CD4-positive, alpha-beta T cell (primary cell): ENCODE measurements around the gene RTRAF. TPM values are rescaled to one million over a fixed set of nuclear protein-coding genes. Genes with fewer than 3 reads are reported as not detected.

ENCODE experiments used
- ATAC-seq: fragments of 200-7000 bp; cut with Tn5 transposase; one replicate; pipeline ENCODE4 v1.10.0; 2022; ENCODE audit warnings: mild to moderate bottlenecking; ENCODE audit not compliant: poor library complexity
- CTCF ChIA-PET: fragments of 350-600 bp; sonication (Branson Sonifier 250); formaldehyde crosslinking; loops from one replicate; lab custom pipeline; 2021; ENCODE audit warnings: antibody characterized with exemption, inconsistent platforms; lab: Charles Lee
- POLR2A ChIA-PET: fragments of 350-600 bp; sonication (Branson Sonifier 250); formaldehyde crosslinking; loops from one replicate; lab custom pipeline; 2021; ENCODE audit warnings: antibody characterized with exemption, inconsistent platforms; lab: Charles Lee
- DNase-seq, 14 experiments: peaks; one replicate each; pipeline ENCODE4 v3.0.0-alpha.2; 2013 to 2020; ENCODE audit warnings: mixed read lengths in 2 of 14
- H3K27ac ChIP-seq, 2 donors: one replicate each; pipeline versions ENCODE4 v1.5.1 to v1.7.0; 2013; ENCODE audit warnings: low read length in 2 of 2, low read depth in 1 of 2, mild to moderate bottlenecking in 1 of 2
- H3K27me3 ChIP-seq, 2 experiments: 1 replicate in 1 of 2; 2 replicates in 1 of 2; pipeline versions ENCODE4 v1.6.1 to v1.7.0; 2013; ENCODE audit warnings: low read length in 2 of 2, control low read depth in 1 of 2, mild to moderate bottlenecking in 1 of 2, moderate library complexity in 1 of 2; ENCODE audit not compliant: insufficient read depth in 2 of 2, control insufficient read depth in 1 of 2
- H3K36me3 ChIP-seq: one replicate; pipeline ENCODE4 v1.6.1; 2013; ENCODE audit warnings: low read length, control low read depth; ENCODE audit not compliant: insufficient read depth
- H3K4me1 ChIP-seq: one replicate; pipeline ENCODE4 v1.6.1; 2013; ENCODE audit warnings: low read length, control low read depth; ENCODE audit not compliant: insufficient read depth
- H3K4me3 ChIP-seq: one replicate; pipeline ENCODE4 v1.5.1; 2013; ENCODE audit warnings: mild to moderate bottlenecking, low read length, moderate library complexity
- H3K9me3 ChIP-seq, 2 experiments: 1 replicate in 1 of 2; 2 replicates in 1 of 2; pipeline versions ENCODE4 v1.6.1 to v1.7.0; 2013; ENCODE audit warnings: low read length in 2 of 2, mild to moderate bottlenecking in 2 of 2, control low read depth in 1 of 2, moderate library complexity in 1 of 2; ENCODE audit not compliant: control insufficient read depth in 1 of 2, insufficient read depth in 1 of 2
- H3K27ac Mint-ChIP-seq: one replicate; pipeline ENCODE4 v1.8.0; 2020; ENCODE audit warnings: mixed read lengths
- H3K27me3 Mint-ChIP-seq: one replicate; pipeline ENCODE4 v1.8.0; 2021; ENCODE audit warnings: mixed read lengths
- H3K36me3 Mint-ChIP-seq: one replicate; pipeline ENCODE4 v1.8.0; 2021; ENCODE audit warnings: low read depth, mixed read lengths
- H3K4me1 Mint-ChIP-seq: one replicate; pipeline ENCODE4 v1.8.0; 2021; ENCODE audit warnings: low read depth, mixed read lengths
- H3K4me3 Mint-ChIP-seq: one replicate; pipeline ENCODE4 v1.8.0; 2020; ENCODE audit warnings: mild to moderate bottlenecking, mixed read lengths
- H3K9me3 Mint-ChIP-seq: one replicate; pipeline ENCODE4 v1.8.0; 2020; ENCODE audit warnings: mixed read lengths
- intact Hi-C, 2 experiments: fragments of 100-400 bp; cut with DNase I in 1 of 2; cut with micrococcal nuclease in 1 of 2; formaldehyde crosslinking; loops; one replicate each; pipeline versions ENCODE4 v1.15.1 to v1.9.0; 2023 to 2025; cut with DNase I, micrococcal nuclease
- total RNA-seq, 174 experiments: library from RNA in 2 of 174; stranded (reverse) in 2 of 174; gene quantifications; one replicate each; pipeline ENCODE4 v1.2.3 and lab custom pipeline; 2021 to 2026
- TF ChIP-seq, protein P1 (sequence below): fragments of 200-600 bp; IDR thresholded peaks from one replicate; pipeline ENCODE4 v1.8.0; 2022; ENCODE audit warnings: antibody characterized with exemption, mild to moderate bottlenecking

RTRAF gene
- total RNA-seq, 2 experiments from 2014 or later = 155 to 157 TPM

DNA sequence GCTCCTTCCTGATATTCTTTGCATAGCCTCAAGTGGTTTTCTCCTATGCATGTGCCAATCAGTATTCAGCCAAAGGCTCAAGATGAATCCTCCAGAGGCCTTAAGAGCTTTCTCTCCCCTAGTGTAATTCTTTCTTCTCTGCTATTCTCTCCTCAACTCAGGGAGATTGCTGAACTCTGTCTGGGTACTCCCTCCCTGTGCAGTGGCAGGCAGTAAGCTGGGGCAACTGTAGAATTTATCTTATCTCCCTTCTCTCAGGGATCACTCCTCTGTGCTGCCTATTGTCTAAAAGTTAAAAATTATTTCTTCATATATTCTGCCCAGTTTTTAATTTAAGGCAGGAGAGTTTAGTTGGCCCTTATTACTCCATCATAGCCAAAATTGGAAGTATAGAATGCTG is 28.5 kb upstream of the RTRAF start:
- peaks cover 18% of the 10 kb centered on the region for H3K9me3 Mint-ChIP-seq
- no peaks in the 10 kb centered on the region for H3K27me3 ChIP-seq
- H3K4me1 ChIP-seq = peaks cover 4% of the 10 kb centered on the region
- no peaks in the 10 kb centered on the region for H3K27me3 Mint-ChIP-seq
- peaks cover 60% of the 10 kb centered on the region for H3K4me1 Mint-ChIP-seq
- ChIA-PET CTCF (no interaction called here), POLR2A (no interaction called here)
- peak overlapping the region; percentile 90 for H3K27ac Mint-ChIP-seq
- intact Hi-C loops = loop anchor here in 1 of 2 experiments (5.0 kb wide), 1 partner anchor 114 kb away; no protein-coding TSS in a partner anchor
- H3K36me3 Mint-ChIP-seq = peaks cover 95% of the 10 kb centered on the region
- H3K27ac ChIP-seq = no peak overlapping the region
- no peak overlapping the region for H3K4me3 ChIP-seq
- H3K9me3 ChIP-seq = peaks cover 0 to 20% of the 10 kb centered on the region in 2 experiments
- peaks cover 78% of the 10 kb centered on the region for H3K36me3 ChIP-seq
- H3K4me3 Mint-ChIP-seq = no peak overlapping the region
- no peak for DNase-seq
- TF ChIP-seq, protein P1, sequence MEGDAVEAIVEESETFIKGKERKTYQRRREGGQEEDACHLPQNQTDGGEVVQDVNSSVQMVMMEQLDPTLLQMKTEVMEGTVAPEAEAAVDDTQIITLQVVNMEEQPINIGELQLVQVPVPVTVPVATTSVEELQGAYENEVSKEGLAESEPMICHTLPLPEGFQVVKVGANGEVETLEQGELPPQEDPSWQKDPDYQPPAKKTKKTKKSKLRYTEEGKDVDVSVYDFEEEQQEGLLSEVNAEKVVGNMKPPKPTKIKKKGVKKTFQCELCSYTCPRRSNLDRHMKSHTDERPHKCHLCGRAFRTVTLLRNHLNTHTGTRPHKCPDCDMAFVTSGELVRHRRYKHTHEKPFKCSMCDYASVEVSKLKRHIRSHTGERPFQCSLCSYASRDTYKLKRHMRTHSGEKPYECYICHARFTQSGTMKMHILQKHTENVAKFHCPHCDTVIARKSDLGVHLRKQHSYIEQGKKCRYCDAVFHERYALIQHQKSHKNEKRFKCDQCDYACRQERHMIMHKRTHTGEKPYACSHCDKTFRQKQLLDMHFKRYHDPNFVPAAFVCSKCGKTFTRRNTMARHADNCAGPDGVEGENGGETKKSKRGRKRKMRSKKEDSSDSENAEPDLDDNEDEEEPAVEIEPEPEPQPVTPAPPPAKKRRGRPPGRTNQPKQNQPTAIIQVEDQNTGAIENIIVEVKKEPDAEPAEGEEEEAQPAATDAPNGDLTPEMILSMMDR = no peak
- no peak for ATAC-seq

DNA sequence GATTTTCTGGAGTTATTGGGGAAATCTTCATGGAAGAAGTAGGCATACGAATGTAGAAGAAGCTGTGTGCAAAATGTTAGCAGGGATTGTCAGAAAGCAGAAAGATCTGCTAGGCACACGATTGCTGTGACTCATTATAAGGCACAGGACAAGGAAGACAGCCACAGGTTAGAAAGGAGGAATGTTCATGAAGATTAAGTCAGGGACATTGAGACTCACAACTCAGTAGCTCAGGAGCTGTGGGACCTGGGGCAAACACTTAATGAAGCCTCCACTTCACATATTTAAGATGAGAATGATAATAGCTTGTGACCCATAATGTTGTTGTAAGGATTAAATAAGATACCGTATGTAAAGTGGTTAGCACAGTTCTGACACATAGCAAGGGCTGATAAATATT is 26.6 kb upstream of the RTRAF start:
- ATAC-seq = no peak
- no peak overlapping the region for H3K4me3 ChIP-seq
- POLR2A ChIA-PET = interaction anchor here (1.0 to 1.7 kb wide), 3 partner anchors 95 to 311 kb away, joined by 3 to 4 read pairs (median 4); partner anchors contain the start of gene FRMD6

DNA sequence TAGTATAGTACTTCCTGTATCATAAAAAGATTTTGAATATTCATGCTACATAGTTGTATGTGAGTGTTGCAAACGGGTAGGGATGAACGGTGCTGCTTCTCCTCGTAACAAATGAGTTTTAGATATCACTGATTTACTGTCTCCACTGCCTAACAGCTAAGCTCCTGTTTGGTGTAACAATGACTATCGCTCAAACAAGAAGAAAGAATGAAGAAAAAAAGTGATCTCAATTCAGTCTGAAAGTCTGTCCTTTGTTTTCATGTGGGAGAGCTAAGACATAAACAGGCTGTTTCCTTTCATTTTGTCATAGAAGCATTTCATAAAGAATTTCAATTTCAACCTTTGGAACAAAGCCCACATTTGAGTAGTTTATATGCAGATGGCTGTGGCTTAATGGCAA is 26.1 kb upstream of the RTRAF start:
- ChIA-PET CTCF (interaction anchor here (1.0 kb wide), 1 partner anchor 16 kb away, joined by 6 read pairs; no protein-coding TSS in a partner anchor), POLR2A (interaction anchor here (1.0 to 1.7 kb wide), 3 partner anchors 96 to 312 kb away, joined by 3 to 4 read pairs (median 4); partner anchors contain the start of gene FRMD6)
- TF ChIP-seq, protein P1 = no peak
- H3K27ac Mint-ChIP-seq = peak overlapping the region; percentile 90
- H3K27me3 Mint-ChIP-seq = no peaks in the 10 kb centered on the region
- DNase-seq (peak in 1 of 14 experiments; percentile 18), ATAC-seq (peak; percentile 77)
- Histone ChIP-seq H3K27me3 (no peaks in the 10 kb centered on the region), H3K9me3 (peaks cover 0 to 16% of the 10 kb centered on the region in 2 experiments), H3K4me1 (peaks cover 4% of the 10 kb centered on the region), H3K4me3 (no peak overlapping the region), H3K27ac (no peak overlapping the region), H3K36me3 (peaks cover 77% of the 10 kb centered on the region)
- H3K4me3 Mint-ChIP-seq = peak overlapping the region; percentile 80
- peaks cover 60% of the 10 kb centered on the region for H3K4me1 Mint-ChIP-seq
- intact Hi-C loops = loop anchor here in 1 of 2 experiments (5.0 kb wide), 1 partner anchor 116 kb away; no protein-coding TSS in a partner anchor
- H3K36me3 Mint-ChIP-seq = peaks cover 92% of the 10 kb centered on the region
- H3K9me3 Mint-ChIP-seq = peaks cover 12% of the 10 kb centered on the region

More for the DNA sequence above, 26.6 kb upstream of the RTRAF start:
- intact Hi-C loops = loop anchor here in 1 of 2 experiments (5.0 kb wide), 1 partner anchor 115 kb away; no protein-coding TSS in a partner anchor
- Histone ChIP-seq H3K27ac (peak overlapping the region in 1 of 2 donors; percentile 21), H3K4me1 (peaks cover 4% of the 10 kb centered on the region), H3K9me3 (peaks cover 0 to 20% of the 10 kb centered on the region in 2 experiments), H3K36me3 (peaks cover 77% of the 10 kb centered on the region), H3K27me3 (no peaks in the 10 kb centered on the region)
- Mint-ChIP-seq H3K27me3 (no peaks in the 10 kb centered on the region), H3K4me1 (peaks cover 60% of the 10 kb centered on the region), H3K36me3 (peaks cover 92% of the 10 kb centered on the region), H3K9me3 (peaks cover 12% of the 10 kb centered on the region), H3K27ac (peak overlapping the region; percentile 90), H3K4me3 (peak overlapping the region; percentile 25)
- TF ChIP-seq, protein P1 = no peak
- DNase-seq = no peak
- CTCF ChIA-PET = interaction anchor here (0.7 to 1.0 kb wide), 2 partner anchors 16 to 33 kb away, joined by 3 to 6 read pairs; no protein-coding TSS in a partner anchor
